Lower leg skin (tissue), 4 donors: ENCODE measurements around the gene MTRFR. TPM values are rescaled to one million over a fixed set of nuclear protein-coding genes. Genes with fewer than 3 reads are reported as not detected.

Experiments
- DNase-seq, 2 donors: peaks; one replicate each; pipeline ENCODE4 v3.0.0-alpha.2; 2019; ENCODE audit warnings: low spot score in 2 of 2
- H3K4me3 ChIP-seq: fragments of 200-600 bp; sonication (generic); 2 replicates; pipeline ENCODE4 v1.5.1; 2017; ENCODE audit warnings: mild to moderate bottlenecking, low read depth; ENCODE audit not compliant: poor library complexity, severe bottlenecking
- POLR2A ChIP-seq, 2 donors: fragments of 450-650 bp; IDR thresholded peaks; one replicate each; pipeline ENCODE4 v1.6.1; 2016 to 2017; ENCODE audit warnings: antibody characterized with exemption in 2 of 2, mild to moderate bottlenecking in 1 of 2, moderate library complexity in 1 of 2
- WGBS, 2 donors: methylation state at CpG; one replicate each; pipeline ENCODE4 v1.1.5; 2018; 5-methylcytosine and 5-hydroxymethylcytosine counted together
- intact Hi-C: fragments of 100-400 bp; cut with DNase I; formaldehyde crosslinking; loops from one replicate; pipeline ENCODE4 v1.15.0; 2023; ENCODE audit warnings: low total_unique reads
- total RNA-seq, 4 donors: library from RNA; depleted of rRNA; stranded (reverse); fragments of >200 nt; gene quantifications; one replicate each; pipeline ENCODE4 v1.1.0, GENCODE V29; 2016
- TF ChIP-seq, protein P1 (sequence below), 3 donors: fragments of 450-650 bp; IDR thresholded peaks; one replicate each; pipeline ENCODE4 v1.5.1; 2016; ENCODE audit warnings: antibody characterized with exemption in 3 of 3, mild to moderate bottlenecking in 3 of 3, moderate library complexity in 2 of 3

Gene MTRFR
- total RNA-seq, 4 donors from 2014 or later = 9.8 to 27.0 (median 11.8) TPM

DNA sequence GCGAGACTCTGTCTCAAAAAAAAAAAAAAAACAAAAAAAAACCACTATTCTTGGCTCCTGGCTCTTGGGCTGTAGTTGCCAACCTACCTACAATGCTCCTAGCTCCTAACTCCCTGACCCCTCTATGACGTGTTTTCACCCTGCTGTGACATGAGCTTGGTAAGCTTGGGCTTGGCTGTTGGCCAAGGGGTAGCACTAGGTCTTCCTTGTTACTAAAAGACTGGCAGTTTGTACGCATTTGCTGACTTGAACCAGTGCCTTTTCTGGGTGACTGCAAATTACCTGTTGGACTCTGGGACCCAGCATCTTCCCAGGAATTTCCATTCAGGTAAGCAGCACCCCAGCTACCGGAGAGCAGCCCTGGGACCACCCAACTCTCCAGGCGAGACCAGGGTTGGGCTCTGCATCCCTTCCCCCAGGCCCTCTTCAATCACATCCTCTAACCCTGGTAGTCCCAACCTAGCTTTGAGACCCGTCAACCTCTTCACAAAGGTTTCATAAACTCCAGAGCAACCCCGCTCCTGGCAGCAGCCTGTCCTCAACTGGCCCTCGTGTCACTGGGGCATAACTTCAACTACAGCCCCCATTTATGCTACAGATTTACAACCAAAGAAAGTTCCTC is 30.1 kb downstream of the MTRFR start:
- intact Hi-C loops = no loop called here
- TF ChIP-seq POLR2A (IDR thresholded peaks at IDR 0.05) = no peak
- TF ChIP-seq, protein P1, sequence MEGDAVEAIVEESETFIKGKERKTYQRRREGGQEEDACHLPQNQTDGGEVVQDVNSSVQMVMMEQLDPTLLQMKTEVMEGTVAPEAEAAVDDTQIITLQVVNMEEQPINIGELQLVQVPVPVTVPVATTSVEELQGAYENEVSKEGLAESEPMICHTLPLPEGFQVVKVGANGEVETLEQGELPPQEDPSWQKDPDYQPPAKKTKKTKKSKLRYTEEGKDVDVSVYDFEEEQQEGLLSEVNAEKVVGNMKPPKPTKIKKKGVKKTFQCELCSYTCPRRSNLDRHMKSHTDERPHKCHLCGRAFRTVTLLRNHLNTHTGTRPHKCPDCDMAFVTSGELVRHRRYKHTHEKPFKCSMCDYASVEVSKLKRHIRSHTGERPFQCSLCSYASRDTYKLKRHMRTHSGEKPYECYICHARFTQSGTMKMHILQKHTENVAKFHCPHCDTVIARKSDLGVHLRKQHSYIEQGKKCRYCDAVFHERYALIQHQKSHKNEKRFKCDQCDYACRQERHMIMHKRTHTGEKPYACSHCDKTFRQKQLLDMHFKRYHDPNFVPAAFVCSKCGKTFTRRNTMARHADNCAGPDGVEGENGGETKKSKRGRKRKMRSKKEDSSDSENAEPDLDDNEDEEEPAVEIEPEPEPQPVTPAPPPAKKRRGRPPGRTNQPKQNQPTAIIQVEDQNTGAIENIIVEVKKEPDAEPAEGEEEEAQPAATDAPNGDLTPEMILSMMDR (IDR thresholded peaks at IDR 0.05) = no peak
- no peak for DNase-seq
- 86 to 92% methylated on average over 8 of the region's 8 CpGs for WGBS, 2 donors
- H3K4me3 ChIP-seq = no peak overlapping the region

DNA sequence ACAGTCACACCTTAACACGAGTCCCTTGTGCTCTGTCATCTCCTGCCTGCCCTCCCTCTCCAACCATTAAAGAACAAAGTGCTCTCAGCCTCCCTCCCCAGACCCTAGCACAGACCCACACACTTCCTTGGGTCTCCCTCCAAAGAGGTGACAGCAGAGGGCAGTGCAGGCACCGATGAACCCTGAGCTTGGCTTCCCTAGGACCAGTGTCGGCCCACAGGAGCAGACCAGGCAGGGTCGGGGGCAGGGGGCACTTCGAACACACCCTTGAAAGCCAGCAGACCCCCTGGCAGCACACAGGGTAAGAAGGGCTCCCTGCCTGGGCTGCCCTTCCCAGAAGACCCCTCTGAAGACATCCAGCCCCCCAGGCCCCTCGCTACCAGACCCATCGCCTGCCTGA is 31.4 kb downstream of the MTRFR start:
- WGBS, 2 donors = 62 to 67% methylated on average over 5 to 7 of the region's 7 CpGs
- intact Hi-C loops = no loop called here
- no peak for DNase-seq
- H3K4me3 ChIP-seq = no peak overlapping the region
- no peak for TF ChIP-seq POLR2A (IDR thresholded peaks at IDR 0.05)
- TF ChIP-seq, protein P1 (IDR thresholded peaks at IDR 0.05) = no peak

DNA sequence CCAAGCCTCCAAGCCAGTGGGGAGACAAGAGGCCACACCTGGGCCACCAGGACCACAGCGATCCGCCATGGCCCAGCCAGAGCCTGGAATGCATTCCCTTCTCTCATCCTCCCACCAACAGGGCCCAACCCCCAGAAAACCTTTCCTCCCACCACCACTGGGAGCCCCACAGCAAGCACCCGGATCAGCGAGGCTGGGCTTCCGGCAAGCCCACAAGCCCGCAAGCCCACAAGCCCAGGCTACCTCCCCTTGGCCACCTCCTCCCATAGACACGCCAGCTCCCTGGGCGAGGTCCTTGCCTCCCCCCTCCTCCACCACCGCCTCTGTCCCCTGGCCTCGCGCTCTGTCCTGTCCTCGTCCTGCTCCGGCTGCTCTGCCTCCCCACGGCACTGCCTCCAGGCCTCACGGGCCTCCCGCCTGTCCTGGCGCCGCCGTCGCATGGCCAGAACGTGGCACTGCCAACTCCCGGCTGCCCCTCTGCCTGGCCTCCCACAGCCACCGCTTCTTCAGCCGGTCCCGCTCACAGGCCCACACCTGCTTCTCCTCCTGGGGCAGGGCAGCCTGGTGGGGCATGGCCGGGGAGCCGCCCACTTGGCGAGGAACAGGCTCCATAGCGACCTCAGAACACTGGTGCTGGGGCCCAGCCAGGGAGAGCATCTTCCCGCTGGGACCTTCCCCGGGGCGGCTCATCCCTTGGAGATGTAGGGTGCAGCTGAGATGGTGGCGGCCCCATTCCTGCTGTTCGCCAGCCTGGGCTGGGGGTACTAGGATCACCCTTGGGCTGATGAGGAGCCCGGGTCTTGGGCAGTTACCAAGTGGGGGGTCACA is 32.8 kb downstream of the MTRFR start:
- TF ChIP-seq POLR2A (IDR thresholded peaks at IDR 0.05) = no peak
- TF ChIP-seq, protein P1 (IDR thresholded peaks at IDR 0.05) = no peak
- H3K4me3 ChIP-seq = no peak overlapping the region
- 70 to 72% methylated on average over 30 to 35 of the region's 35 CpGs for WGBS, 2 donors
- no peak for DNase-seq
- intact Hi-C loops = no loop called here

DNA sequence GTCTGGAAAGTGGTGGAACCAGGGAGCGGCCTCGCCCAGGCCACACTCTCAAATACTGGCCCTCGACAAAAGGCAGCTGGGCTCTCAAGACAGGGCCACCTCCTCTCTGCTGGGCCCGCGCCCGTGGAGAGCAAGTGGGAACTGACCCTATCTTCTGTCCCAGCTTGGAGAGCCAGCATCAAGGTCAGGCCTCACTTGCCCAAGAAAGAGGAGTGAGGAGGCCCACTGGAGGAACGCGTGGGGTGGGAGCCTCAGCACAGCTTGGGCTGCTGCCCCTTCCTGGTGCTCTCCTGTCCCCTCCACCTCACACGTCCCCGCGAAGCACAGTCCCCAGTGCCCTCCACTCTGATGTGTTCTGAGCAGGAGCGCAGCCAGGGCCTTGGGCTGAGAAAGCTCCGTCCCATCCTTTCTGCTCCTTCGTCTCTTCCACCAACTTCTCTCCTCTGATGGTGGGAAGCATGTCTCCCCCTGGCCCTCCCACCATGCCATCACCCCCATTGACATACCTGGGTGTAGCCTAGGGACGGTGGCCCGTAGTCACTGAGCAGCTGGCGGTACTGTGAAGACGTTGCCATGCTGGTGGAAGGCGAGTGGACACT is 33.5 kb downstream of the MTRFR start:
- WGBS, 2 donors = 81 to 85% methylated on average over 17 to 19 of the region's 19 CpGs
- TF ChIP-seq POLR2A (IDR thresholded peaks at IDR 0.05) = no peak
- TF ChIP-seq, protein P1 (IDR thresholded peaks at IDR 0.05) = no peak
- DNase-seq = no peak
- no peak overlapping the region for H3K4me3 ChIP-seq
- intact Hi-C loops = no loop called here

DNA sequence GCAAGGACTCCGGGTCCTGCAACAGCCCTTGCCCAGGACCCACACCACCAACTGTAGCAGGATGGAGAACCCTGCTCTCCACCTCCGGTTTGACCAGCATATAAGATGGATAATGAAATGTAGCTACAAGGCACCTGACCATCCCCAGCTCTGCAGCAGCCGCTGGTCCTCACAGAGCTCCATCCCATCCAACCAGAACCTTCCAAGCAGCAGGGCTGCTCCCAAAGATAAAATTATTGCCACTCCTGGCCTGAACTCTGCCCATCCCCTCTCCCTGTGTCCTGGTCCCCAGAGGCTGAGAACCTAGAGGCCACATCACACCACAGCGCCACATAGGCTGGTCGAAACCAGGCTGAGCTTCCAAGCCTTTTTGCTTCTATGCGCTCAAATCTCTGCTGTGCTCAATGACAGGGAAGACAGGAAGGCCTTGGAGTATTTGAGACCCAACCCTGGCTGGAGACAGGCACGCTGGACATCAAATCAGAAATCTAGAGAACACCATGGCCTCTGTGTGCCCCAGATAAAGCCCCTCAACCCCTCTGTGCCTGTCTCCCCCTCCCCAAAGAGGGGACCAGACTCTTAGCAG is 34.2 kb downstream of the MTRFR start:
- WGBS, 2 donors = 90 to 95% methylated on average over 7 of the region's 7 CpGs
- H3K4me3 ChIP-seq = no peak overlapping the region
- TF ChIP-seq, protein P1 (IDR thresholded peaks at IDR 0.05) = no peak
- TF ChIP-seq POLR2A (IDR thresholded peaks at IDR 0.05) = no peak
- DNase-seq = no peak
- intact Hi-C loops = no loop called here
